ENCODE data around the gene FRMD4A. TPM values are rescaled to one million over a fixed set of nuclear protein-coding genes. Genes with fewer than 3 reads are reported as not detected.

FRMD4A gene
- total RNA-seq, 4 donors from 2014 or later = 4.4 to 7.1 (median 5.2) TPM

DNA sequence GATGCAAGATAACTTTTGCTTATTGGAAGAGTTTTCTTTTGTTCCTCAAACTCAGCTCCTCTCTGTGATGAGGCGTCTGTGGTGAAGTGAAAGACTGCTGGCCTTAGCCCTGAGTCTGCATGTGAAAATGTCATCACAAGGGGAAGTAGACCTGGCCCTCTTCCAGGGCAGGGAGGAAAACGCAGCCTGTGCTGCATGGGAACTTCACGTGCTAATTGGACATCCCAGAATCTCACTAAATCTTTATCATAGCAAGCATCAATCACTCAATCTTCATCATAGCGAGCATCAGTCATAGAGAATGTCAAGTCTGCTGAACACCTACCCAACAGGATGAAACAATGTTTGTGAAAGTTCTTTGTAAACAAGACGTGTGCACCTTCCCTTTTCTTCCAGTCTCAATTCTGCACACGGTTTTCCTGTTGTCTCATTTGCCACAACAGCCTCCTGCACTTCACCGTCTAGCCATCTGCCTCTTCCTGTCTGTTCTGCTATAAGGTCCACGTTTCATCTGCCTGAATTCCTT lies 314.6 kb downstream of the FRMD4A start:
- peaks cover 0 to 4% of the 10 kb centered on the region in 2 donors for H3K4me1 ChIP-seq
- H3K9me3 ChIP-seq = no peaks in the 10 kb centered on the region
- in situ Hi-C loops (cut with MboI; ENCODE audit: low sequenced_read_pairs in 4 of 4) = no loop called here
- TF ChIP-seq, protein P1, sequence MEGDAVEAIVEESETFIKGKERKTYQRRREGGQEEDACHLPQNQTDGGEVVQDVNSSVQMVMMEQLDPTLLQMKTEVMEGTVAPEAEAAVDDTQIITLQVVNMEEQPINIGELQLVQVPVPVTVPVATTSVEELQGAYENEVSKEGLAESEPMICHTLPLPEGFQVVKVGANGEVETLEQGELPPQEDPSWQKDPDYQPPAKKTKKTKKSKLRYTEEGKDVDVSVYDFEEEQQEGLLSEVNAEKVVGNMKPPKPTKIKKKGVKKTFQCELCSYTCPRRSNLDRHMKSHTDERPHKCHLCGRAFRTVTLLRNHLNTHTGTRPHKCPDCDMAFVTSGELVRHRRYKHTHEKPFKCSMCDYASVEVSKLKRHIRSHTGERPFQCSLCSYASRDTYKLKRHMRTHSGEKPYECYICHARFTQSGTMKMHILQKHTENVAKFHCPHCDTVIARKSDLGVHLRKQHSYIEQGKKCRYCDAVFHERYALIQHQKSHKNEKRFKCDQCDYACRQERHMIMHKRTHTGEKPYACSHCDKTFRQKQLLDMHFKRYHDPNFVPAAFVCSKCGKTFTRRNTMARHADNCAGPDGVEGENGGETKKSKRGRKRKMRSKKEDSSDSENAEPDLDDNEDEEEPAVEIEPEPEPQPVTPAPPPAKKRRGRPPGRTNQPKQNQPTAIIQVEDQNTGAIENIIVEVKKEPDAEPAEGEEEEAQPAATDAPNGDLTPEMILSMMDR (IDR thresholded peaks at IDR 0.05 in 4 of 5, conservative IDR thresholded peaks at IDR 0.05 in 1 of 5) = no peak
- no peak for TF ChIP-seq POLR2A (IDR thresholded peaks at IDR 0.05)
- H3K36me3 ChIP-seq = no peaks in the 10 kb centered on the region
- no peak overlapping the region for H3K27ac ChIP-seq
- ATAC-seq (peak; percentile 54 to 60), DNase-seq (peak; percentile 42 to 47)
- H3K4me3 ChIP-seq = no peak overlapping the region
- H3K27me3 ChIP-seq = peaks cover 0 to 4% (median 3%) of the 10 kb centered on the region in 3 donors
- intact Hi-C loops (cut with DNase I; ENCODE audit: low total_unique reads) = no loop called here

- no peaks in the 10 kb centered on the region for H3K9me3 ChIP-seq
- H3K4me1 ChIP-seq = peaks cover 8 to 12% of the 10 kb centered on the region in 2 donors
- DNase-seq (no peak), ATAC-seq (no peak)
- intact Hi-C loops (cut with DNase I; ENCODE audit: low total_unique reads) = no loop called here
- H3K27ac ChIP-seq = no peak overlapping the region
- no peaks in the 10 kb centered on the region for H3K36me3 ChIP-seq
- H3K27me3 ChIP-seq = peaks cover 0 to 10% (median 10%) of the 10 kb centered on the region in 3 donors
- in situ Hi-C loops (cut with MboI; ENCODE audit: low sequenced_read_pairs in 4 of 4) = no loop called here
- H3K4me3 ChIP-seq = no peak overlapping the region
- TF ChIP-seq, protein P1 (IDR thresholded peaks at IDR 0.05 in 4 of 5, conservative IDR thresholded peaks at IDR 0.05 in 1 of 5) = no peak
- TF ChIP-seq POLR2A (IDR thresholded peaks at IDR 0.05) = no peak
These were observed 316.3 kb downstream of the FRMD4A start for GRCh38 chr10:14014423-14014822.

- ATAC-seq (no peak), DNase-seq (no peak)
- H3K4me1 ChIP-seq = peaks cover 4 to 14% of the 10 kb centered on the region in 2 donors
- no peak overlapping the region for H3K4me3 ChIP-seq
- intact Hi-C loops (cut with DNase I; ENCODE audit: low total_unique reads) (no loop called here), in situ Hi-C loops (cut with MboI; ENCODE audit: low sequenced_read_pairs in 4 of 4) (no loop called here)
- H3K27me3 ChIP-seq = peaks cover 0 to 15% (median 10%) of the 10 kb centered on the region in 3 donors
- no peaks in the 10 kb centered on the region for H3K36me3 ChIP-seq
- H3K9me3 ChIP-seq = no peaks in the 10 kb centered on the region
- no peak for TF ChIP-seq POLR2A (IDR thresholded peaks at IDR 0.05)
- TF ChIP-seq, protein P1 (IDR thresholded peaks at IDR 0.05 in 4 of 5, conservative IDR thresholded peaks at IDR 0.05 in 1 of 5) = no peak
- H3K27ac ChIP-seq = no peak overlapping the region
These were observed 319.8 kb downstream of the FRMD4A start for GRCh38 chr10:14010769-14011574.

DNA sequence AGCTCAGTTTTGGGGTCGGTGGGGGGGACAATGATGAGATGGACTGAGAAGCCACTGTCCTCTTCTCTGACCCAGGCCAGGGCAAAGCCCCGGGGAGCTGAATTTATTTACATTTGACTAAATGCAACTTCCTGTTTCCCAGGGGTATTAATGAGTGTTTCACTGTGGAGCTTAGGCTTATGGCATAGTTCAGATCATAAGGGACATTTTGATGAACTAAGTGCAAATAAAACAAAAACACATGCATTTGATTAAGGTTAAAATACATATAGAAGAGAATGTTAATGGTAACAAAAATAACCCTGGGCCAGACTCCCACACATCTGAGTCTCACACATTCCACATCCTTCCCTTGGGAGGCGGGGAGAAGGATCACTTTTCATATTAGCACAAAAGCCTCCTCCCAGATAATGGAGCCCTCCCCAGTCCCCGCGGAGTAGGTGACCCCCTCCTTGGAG lies 320.6 kb downstream of the FRMD4A start:
- intact Hi-C loops (cut with DNase I; ENCODE audit: low total_unique reads) (no loop called here), in situ Hi-C loops (cut with MboI; ENCODE audit: low sequenced_read_pairs in 4 of 4) (no loop called here)
- ATAC-seq (no peak), DNase-seq (no peak)
- Histone ChIP-seq H3K27me3 (peaks cover 0 to 15% (median 10%) of the 10 kb centered on the region in 3 donors), H3K27ac (peak overlapping the region; percentile 37 to 54 (median 43)), H3K4me1 (peaks cover 4 to 14% of the 10 kb centered on the region in 2 donors), H3K4me3 (peak overlapping the region; percentile 38 to 50 (median 44)), H3K9me3 (no peaks in the 10 kb centered on the region), H3K36me3 (no peaks in the 10 kb centered on the region)
- no peak for TF ChIP-seq POLR2A (IDR thresholded peaks at IDR 0.05)
- TF ChIP-seq, protein P1 (IDR thresholded peaks at IDR 0.05 in 4 of 5, conservative IDR thresholded peaks at IDR 0.05 in 1 of 5) = no peak
